PC-3 (cell line): ENCODE data around the gene FOXL1.

ENCODE experiments used
- EZH2 ChIP-seq: fragments of 300-600 bp; sonication (generic); IDR thresholded peaks from one replicate; pipeline ENCODE4 v1.6.1; 2017; ENCODE audit warnings: antibody characterized with exemption, mild to moderate bottlenecking, low read length; ENCODE audit not compliant: unreplicated experiment
- EZH2phosphoT487 ChIP-seq: fragments of 300-600 bp; sonication (generic); IDR thresholded peaks from 2 replicates; pipeline ENCODE4 v1.6.1; 2018; ENCODE audit warnings: mild to moderate bottlenecking, antibody characterized with exemption, low read length, borderline replicate concordance
- TF ChIP-seq, protein P1 (sequence below): fragments of 300-600 bp; sonication (generic); conservative IDR thresholded peaks from 2 replicates; pipeline ENCODE4 v1.5.1; 2017; ENCODE audit warnings: antibody characterized with exemption, low read depth, mild to moderate bottlenecking, low read length

GRCh38 chr16:86563469-86564345, 14.6 kb upstream of the FOXL1 start:
- TF ChIP-seq EZH2phosphoT487 (no peak), EZH2 (no peak)
- TF ChIP-seq, protein P1, sequence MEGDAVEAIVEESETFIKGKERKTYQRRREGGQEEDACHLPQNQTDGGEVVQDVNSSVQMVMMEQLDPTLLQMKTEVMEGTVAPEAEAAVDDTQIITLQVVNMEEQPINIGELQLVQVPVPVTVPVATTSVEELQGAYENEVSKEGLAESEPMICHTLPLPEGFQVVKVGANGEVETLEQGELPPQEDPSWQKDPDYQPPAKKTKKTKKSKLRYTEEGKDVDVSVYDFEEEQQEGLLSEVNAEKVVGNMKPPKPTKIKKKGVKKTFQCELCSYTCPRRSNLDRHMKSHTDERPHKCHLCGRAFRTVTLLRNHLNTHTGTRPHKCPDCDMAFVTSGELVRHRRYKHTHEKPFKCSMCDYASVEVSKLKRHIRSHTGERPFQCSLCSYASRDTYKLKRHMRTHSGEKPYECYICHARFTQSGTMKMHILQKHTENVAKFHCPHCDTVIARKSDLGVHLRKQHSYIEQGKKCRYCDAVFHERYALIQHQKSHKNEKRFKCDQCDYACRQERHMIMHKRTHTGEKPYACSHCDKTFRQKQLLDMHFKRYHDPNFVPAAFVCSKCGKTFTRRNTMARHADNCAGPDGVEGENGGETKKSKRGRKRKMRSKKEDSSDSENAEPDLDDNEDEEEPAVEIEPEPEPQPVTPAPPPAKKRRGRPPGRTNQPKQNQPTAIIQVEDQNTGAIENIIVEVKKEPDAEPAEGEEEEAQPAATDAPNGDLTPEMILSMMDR: peak; percentile 96
